Heart left ventricle (tissue), 13 donors: ENCODE measurements around the gene PREP.

Experiments
- CTCF ChIP-seq, 12 donors: fragments of 200-600 bp; sonication (generic) in 4 of 12; IDR thresholded peaks; one replicate each; pipeline versions ENCODE4 v1.5.0 to v1.8.0; 2018 to 2022; ENCODE audit warnings: antibody characterized with exemption in 12 of 12, mild to moderate bottlenecking in 5 of 12
- POLR2A ChIP-seq, 2 donors: fragments of 450-650 bp; IDR thresholded peaks; one replicate each; pipeline ENCODE4 v1.6.1; 2017; ENCODE audit warnings: antibody characterized with exemption in 2 of 2, mild to moderate bottlenecking in 2 of 2, moderate library complexity in 2 of 2
- donor health status: ischemic (EF 13 %, LVEDD 7.1; RV severe dilation, severe dysfunction).
- donor health status: DM: no; HTN: yes; CAD: no.
- donor health status: DM: no; HTN: no; CAD: no.
- donor health status: ischemic (EF 25% LVEDD 6.9; RV normal size, moderate dysfunction).
- donor health status: ischemic (EF 25% LVEDD 5.7; RV mildly dilated, moderate dysfunction).
- donor health status: ischemic (EF 35%, LVEDD 5.7; RV mildly dilated, moderate dysfunction).
- donor health status: nonischemic (EF 11% LVEDD 7.7; RV severe dilation, severe dysfunction).
- donor health status: DM: yes; HTN: yes; CAD: no.
- donor health status: PGD.
- donor health status: ischemic (EF 29% LVEDD 5.4; RV normal size, mild dysfunction).
- donor health status: nonischemic (EF 23%, LVEDD 6.1; RV moderate dilation, normal function).

DNA sequence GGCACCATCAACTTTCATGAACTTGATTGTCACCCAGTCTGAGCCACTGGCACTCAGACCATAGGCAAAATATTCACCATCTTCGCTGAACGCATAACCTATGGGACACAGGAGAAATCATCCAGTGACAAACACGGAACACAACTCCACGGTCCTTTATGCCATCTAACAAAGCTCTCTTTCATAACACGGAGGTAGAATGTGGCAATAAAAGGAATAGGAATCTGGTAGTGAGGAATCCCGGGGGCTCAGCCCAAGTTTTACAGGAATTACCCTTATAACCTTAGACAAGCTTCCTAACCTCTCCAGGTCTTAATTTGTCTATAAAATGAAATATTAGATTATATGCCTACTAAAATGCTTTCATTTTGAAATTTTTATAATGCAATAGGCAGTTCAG lies 29.4 kb downstream of the PREP start:
- TF ChIP-seq CTCF (IDR thresholded peaks at IDR 0.05) (no peak), POLR2A (IDR thresholded peaks at IDR 0.05) (no peak)
